ENCODE measurements around the gene DNAJC16.

DNA sequence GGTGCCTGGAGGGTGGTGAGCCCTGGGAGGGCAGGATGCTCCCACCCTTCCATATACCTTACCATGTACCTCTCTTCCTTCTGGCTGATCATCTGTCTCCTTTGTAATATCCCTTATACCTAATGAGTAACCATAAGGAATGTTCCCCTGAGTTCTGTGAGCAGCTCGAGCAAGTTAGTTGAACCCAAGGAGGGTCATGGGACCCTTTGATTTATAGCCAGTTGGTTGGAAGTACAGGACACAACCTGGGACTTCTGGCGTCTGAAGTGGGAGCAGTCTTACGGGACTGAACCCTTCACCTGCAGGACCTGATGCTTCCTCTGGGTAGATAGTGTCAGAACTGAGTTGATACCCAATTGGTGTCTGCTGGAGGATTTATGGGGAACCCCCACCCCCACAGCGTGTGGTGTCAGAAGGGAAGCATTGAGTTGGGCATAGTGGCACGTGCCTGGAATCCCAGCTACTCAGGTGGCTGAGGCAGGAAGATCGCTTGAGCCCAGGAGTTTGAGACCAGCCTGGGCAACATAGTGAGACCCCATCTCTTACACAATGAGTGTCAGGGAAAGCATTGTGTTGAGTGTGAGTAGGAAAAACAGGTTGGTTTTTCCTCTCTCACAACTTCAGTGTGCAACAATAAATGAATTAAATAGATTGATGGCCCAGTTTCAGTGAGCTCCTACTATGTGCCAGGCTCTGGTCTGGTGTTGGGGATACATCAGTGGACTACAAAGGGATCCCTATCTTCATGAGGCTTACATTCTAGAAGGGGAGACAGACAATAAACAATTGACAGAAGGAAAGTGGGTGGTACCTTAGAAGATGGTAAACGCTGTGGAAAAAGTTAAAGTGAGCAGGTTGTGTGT is 16.0 kb downstream of the DNAJC16 start:
- TF ChIP-seq EZH2phosphoT487 (IDR thresholded peaks at IDR 0.05; ENCODE audit: low read length) (no peak), CTCF (IDR thresholded peaks at IDR 0.05; ENCODE audit: low read length) (no peak)

Measured in MM.1S (cell line).